Neural cell (in vitro differentiated cells): ENCODE data around the gene L3MBTL4. TPM values are rescaled to one million over a fixed set of nuclear protein-coding genes. Genes with fewer than 3 reads are reported as not detected.

Experiments used
- H2AFZ ChIP-seq: fragments of 200-600, 300-800 bp; sonication (generic), shearing (Covaris generic); 2 replicates; pipeline ENCODE4 v1.6.0; 2014; ENCODE audit warnings: low read depth, mild to moderate bottlenecking, antibody characterized with exemption, low read length, moderate library complexity
- H3F3A ChIP-seq: fragments of 200-600 bp; shearing (Covaris generic); 2 replicates; pipeline ENCODE4 v1.6.1; 2016; ENCODE audit warnings: mild to moderate bottlenecking, moderate library complexity, mixed read lengths, antibody characterized with exemption, low read length; ENCODE audit not compliant: insufficient read depth, poor library complexity, severe bottlenecking
- H3K27ac ChIP-seq: fragments of 200-600, 300-800 bp; sonication (generic), shearing (Covaris generic); 2 replicates; pipeline ENCODE4 v1.5.1; 2014; ENCODE audit warnings: mild to moderate bottlenecking, low read length, moderate library complexity
- H3K27me3 ChIP-seq: fragments of 300-800, 200-600 bp; sonication (generic), shearing (Covaris generic); 2 replicates; pipeline ENCODE4 v1.6.0; 2014; ENCODE audit warnings: mild to moderate bottlenecking, low read depth, low read length, moderate library complexity; ENCODE audit not compliant: insufficient read depth
- H3K36me3 ChIP-seq: fragments of 300-800, 200-600 bp; sonication (generic), shearing (Covaris generic); 2 replicates; pipeline ENCODE4 v1.5.1; 2014; ENCODE audit warnings: mild to moderate bottlenecking, antibody characterized with exemption, low read length, moderate library complexity; ENCODE audit not compliant: insufficient read depth
- H3K4me2 ChIP-seq: fragments of 300-800, 200-600 bp; sonication (generic), shearing (Covaris generic); 2 replicates; pipeline ENCODE4 v1.6.0; 2014; ENCODE audit warnings: mild to moderate bottlenecking, low read length
- H3K4me3 ChIP-seq: fragments of 300-800, 200-600 bp; sonication (generic), shearing (Covaris generic); 2 replicates; pipeline ENCODE4 v1.5.1; 2014; ENCODE audit warnings: mild to moderate bottlenecking, low read length, moderate library complexity
- H3K79me2 ChIP-seq: fragments of 200-600 bp; shearing (Covaris generic); replicated peaks from 2 replicates; pipeline ENCODE4 v1.6.0; 2014; ENCODE audit warnings: mild to moderate bottlenecking, low read length, moderate library complexity; ENCODE audit not compliant: insufficient read depth
- H3K9ac ChIP-seq: fragments of 300-800, 200-600 bp; sonication (generic), shearing (Covaris generic); 2 replicates; pipeline ENCODE4 v1.6.1; 2016; ENCODE audit warnings: mild to moderate bottlenecking, low read length, mixed read lengths
- H3K9me2 ChIP-seq: fragments of 200-600 bp; shearing (Covaris generic); 2 replicates; pipeline ENCODE4 v1.6.1; 2016; ENCODE audit warnings: mild to moderate bottlenecking, low read length, mixed read lengths; ENCODE audit not compliant: insufficient read depth
- H3K9me3 ChIP-seq: fragments of 200-600, 300-800 bp; sonication (generic), shearing (Covaris generic); 2 replicates; pipeline ENCODE4 v1.6.1; 2016; ENCODE audit warnings: mild to moderate bottlenecking, mixed run types, low read length, moderate library complexity, mixed read lengths
- H4K20me1 ChIP-seq: fragments of 200-600 bp; shearing (Covaris generic); 2 replicates; pipeline ENCODE4 v1.6.1; 2016; ENCODE audit warnings: mild to moderate bottlenecking, mixed run types; ENCODE audit not compliant: insufficient read depth
- EP300 ChIP-seq: fragments of 450-650 bp; conservative IDR thresholded peaks from 2 replicates; pipeline ENCODE4 v1.6.1; 2014; ENCODE audit warnings: antibody characterized with exemption, mild to moderate bottlenecking, moderate library complexity; ENCODE audit not compliant: poor library complexity, severe bottlenecking
- EZH2 ChIP-seq: fragments of 200-600, 300-800 bp; shearing (Covaris generic), sonication (generic); IDR thresholded peaks from 2 replicates; pipeline ENCODE4 v1.6.1; 2014; ENCODE audit warnings: antibody characterized with exemption, low read length, borderline replicate concordance, mild to moderate bottlenecking; ENCODE audit not compliant: insufficient read depth, poor library complexity, severe bottlenecking
- MXI1 ChIP-seq: fragments of 450-650 bp; conservative IDR thresholded peaks from 2 replicates; pipeline ENCODE4 v1.6.1; 2014; ENCODE audit warnings: antibody characterized with exemption, mild to moderate bottlenecking; ENCODE audit not compliant: poor library complexity, severe bottlenecking
- POLR2AphosphoS5 ChIP-seq: IDR thresholded peaks from 2 replicates; pipeline ENCODE4 v1.6.1; 2012
- RAD21 ChIP-seq: fragments of 450-650 bp; conservative IDR thresholded peaks from 2 replicates; pipeline ENCODE4 v1.6.1; 2014; ENCODE audit warnings: antibody characterized with exemption, mild to moderate bottlenecking, moderate library complexity
- SMC3 ChIP-seq: fragments of 450-650 bp; conservative IDR thresholded peaks from 2 replicates; pipeline ENCODE4 v1.6.1; 2014; ENCODE audit warnings: antibody characterized with exemption, mild to moderate bottlenecking, moderate library complexity; ENCODE audit not compliant: poor library complexity
- TAF1 ChIP-seq: IDR thresholded peaks from 2 replicates; pipeline ENCODE4 v1.6.1; 2012; ENCODE audit warnings: low read depth
- polyA plus RNA-seq: library from polyadenylated mRNA; depleted of rRNA; stranded (reverse); fragments of >200 nt; gene quantifications from 2 replicates; pipeline ENCODE4 v1.2.3, GENCODE V29; 2014
- TF ChIP-seq, protein P1 (sequence below): IDR thresholded peaks from 2 replicates; pipeline ENCODE4 v1.6.1; 2012; ENCODE audit warnings: borderline replicate concordance
- TF ChIP-seq, protein P2 (sequence below): fragments of 450-650 bp; IDR thresholded peaks from 2 replicates; pipeline ENCODE4 v1.5.1; 2014; ENCODE audit warnings: antibody characterized with exemption, mild to moderate bottlenecking, moderate library complexity; ENCODE audit not compliant: poor library complexity, severe bottlenecking

Gene L3MBTL4
- polyA plus RNA-seq, 1 donor from 2014 or later: 0.90 TPM

DNA sequence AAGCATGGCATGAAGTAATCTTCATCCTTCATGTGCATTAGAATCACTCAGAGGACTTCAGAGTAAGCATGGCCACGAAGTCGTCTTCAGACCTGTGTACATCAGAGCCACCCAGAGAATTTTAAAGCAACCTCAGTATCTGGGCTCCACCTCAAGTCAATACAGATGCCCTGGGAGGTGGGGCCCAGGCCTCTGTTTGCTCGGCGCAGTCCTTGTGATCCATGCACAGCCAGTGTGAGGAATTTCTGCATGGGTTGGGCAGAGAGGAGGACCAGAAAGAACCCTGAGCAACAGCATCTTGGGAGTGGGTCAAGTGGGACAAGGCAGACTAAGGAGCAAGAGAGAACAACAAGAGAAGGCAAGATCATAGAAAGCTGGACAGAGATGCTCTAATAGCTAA lies 299.0 kb downstream of the L3MBTL4 start:
- Histone ChIP-seq H3K79me2 (no peaks in the 10 kb centered on the region), H3K36me3 (no peaks in the 10 kb centered on the region), H3K9me2 (no peaks in the 10 kb centered on the region), H4K20me1 (no peaks in the 10 kb centered on the region), H3K27ac (no peak overlapping the region), H3K4me2 (no peak overlapping the region), H3K4me3 (no peak overlapping the region), H3F3A (no peaks in the 10 kb centered on the region), H3K27me3 (no peaks in the 10 kb centered on the region), H3K9me3 (no peaks in the 10 kb centered on the region), H2AFZ (no peak overlapping the region), H3K9ac (no peak overlapping the region)
- no peak for TF ChIP-seq SMC3
- TF ChIP-seq TAF1: no peak

DNA sequence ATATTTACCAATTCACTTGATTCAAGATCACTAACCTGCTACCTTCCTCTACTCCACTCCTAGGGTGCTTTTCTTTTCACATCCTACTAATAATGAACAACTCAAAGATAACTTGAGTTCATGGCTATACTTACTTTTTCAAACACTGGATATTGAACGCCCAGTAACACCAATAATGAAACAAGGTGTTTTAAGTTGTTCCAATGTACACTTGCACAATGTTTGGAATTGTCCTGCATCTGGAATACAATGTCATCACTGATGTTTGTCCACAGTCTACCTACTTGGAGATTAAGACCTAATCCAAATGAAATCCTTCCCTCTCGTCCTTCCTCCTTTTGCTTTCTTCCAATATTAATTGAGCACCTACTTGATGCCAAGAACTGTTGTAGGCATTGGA lies 301.1 kb downstream of the L3MBTL4 start:
- Histone ChIP-seq H3K36me3 (no peaks in the 10 kb centered on the region), H3F3A (no peaks in the 10 kb centered on the region), H3K79me2 (no peaks in the 10 kb centered on the region), H2AFZ (no peak overlapping the region), H3K9me3 (no peaks in the 10 kb centered on the region), H4K20me1 (no peaks in the 10 kb centered on the region), H3K9me2 (no peaks in the 10 kb centered on the region), H3K9ac (no peak overlapping the region), H3K4me3 (no peak overlapping the region), H3K4me2 (no peak overlapping the region), H3K27me3 (no peaks in the 10 kb centered on the region), H3K27ac (no peak overlapping the region)
- TF ChIP-seq, protein P1, sequence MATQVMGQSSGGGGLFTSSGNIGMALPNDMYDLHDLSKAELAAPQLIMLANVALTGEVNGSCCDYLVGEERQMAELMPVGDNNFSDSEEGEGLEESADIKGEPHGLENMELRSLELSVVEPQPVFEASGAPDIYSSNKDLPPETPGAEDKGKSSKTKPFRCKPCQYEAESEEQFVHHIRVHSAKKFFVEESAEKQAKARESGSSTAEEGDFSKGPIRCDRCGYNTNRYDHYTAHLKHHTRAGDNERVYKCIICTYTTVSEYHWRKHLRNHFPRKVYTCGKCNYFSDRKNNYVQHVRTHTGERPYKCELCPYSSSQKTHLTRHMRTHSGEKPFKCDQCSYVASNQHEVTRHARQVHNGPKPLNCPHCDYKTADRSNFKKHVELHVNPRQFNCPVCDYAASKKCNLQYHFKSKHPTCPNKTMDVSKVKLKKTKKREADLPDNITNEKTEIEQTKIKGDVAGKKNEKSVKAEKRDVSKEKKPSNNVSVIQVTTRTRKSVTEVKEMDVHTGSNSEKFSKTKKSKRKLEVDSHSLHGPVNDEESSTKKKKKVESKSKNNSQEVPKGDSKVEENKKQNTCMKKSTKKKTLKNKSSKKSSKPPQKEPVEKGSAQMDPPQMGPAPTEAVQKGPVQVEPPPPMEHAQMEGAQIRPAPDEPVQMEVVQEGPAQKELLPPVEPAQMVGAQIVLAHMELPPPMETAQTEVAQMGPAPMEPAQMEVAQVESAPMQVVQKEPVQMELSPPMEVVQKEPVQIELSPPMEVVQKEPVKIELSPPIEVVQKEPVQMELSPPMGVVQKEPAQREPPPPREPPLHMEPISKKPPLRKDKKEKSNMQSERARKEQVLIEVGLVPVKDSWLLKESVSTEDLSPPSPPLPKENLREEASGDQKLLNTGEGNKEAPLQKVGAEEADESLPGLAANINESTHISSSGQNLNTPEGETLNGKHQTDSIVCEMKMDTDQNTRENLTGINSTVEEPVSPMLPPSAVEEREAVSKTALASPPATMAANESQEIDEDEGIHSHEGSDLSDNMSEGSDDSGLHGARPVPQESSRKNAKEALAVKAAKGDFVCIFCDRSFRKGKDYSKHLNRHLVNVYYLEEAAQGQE: no peak
- no peak for TF ChIP-seq EZH2
- no peak for TF ChIP-seq SMC3
- no peak for TF ChIP-seq POLR2AphosphoS5

DNA sequence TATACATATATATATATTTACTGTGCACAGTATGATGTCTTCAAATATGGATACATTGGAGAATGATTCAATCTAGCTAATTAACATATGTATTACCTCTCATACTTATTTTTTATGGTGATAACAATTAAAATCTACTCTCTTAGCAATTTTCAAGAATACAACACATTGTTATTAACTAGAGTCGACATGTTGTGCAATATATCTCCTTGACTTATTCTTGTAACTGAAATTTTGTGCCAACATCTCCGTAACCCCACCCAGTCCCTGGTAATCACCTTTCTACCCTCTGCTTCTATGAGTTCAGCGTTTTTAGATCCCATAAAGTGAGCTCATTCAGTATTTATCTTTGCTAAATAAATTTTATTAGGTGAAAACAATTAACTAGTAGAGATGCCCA lies 303.0 kb downstream of the L3MBTL4 start:
- Histone ChIP-seq H2AFZ (no peak overlapping the region), H3K9me3 (no peaks in the 10 kb centered on the region), H3K27ac (no peak overlapping the region), H3K79me2 (no peaks in the 10 kb centered on the region), H4K20me1 (no peaks in the 10 kb centered on the region), H3K4me3 (no peak overlapping the region), H3K36me3 (no peaks in the 10 kb centered on the region), H3K9ac (no peak overlapping the region), H3K27me3 (no peaks in the 10 kb centered on the region), H3K9me2 (no peaks in the 10 kb centered on the region), H3F3A (no peaks in the 10 kb centered on the region), H3K4me2 (no peak overlapping the region)
- no peak for TF ChIP-seq SMC3

DNA sequence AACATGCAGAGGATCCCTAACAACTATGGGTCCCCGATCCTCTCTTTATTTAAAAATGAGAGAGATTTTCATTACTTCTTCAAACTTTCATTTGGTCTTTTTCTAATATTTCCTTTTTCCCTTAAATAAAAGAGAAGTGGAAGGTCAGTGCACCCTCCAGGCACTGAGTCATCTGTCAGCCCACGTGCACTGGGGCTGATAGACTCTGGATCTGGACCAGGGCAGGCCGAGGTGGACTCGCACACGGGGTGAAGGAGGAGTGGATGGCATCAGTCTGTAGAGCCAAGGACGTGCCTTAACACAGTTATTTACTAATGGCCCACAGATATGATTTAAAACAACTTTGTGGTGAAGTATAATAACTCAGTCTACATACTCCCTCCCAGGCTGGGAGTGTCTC lies 305.0 kb downstream of the L3MBTL4 start:
- no peak overlapping the region for H3K27ac ChIP-seq
- no peaks in the 10 kb centered on the region for H3K79me2 ChIP-seq
- H3K4me2 ChIP-seq: no peak overlapping the region
- H3F3A ChIP-seq: no peaks in the 10 kb centered on the region
- no peaks in the 10 kb centered on the region for H3K9me3 ChIP-seq
- H2AFZ ChIP-seq: no peak overlapping the region
- no peaks in the 10 kb centered on the region for H3K27me3 ChIP-seq
- TF ChIP-seq EZH2: no peak
- TF ChIP-seq TAF1: no peak
- TF ChIP-seq, protein P2, sequence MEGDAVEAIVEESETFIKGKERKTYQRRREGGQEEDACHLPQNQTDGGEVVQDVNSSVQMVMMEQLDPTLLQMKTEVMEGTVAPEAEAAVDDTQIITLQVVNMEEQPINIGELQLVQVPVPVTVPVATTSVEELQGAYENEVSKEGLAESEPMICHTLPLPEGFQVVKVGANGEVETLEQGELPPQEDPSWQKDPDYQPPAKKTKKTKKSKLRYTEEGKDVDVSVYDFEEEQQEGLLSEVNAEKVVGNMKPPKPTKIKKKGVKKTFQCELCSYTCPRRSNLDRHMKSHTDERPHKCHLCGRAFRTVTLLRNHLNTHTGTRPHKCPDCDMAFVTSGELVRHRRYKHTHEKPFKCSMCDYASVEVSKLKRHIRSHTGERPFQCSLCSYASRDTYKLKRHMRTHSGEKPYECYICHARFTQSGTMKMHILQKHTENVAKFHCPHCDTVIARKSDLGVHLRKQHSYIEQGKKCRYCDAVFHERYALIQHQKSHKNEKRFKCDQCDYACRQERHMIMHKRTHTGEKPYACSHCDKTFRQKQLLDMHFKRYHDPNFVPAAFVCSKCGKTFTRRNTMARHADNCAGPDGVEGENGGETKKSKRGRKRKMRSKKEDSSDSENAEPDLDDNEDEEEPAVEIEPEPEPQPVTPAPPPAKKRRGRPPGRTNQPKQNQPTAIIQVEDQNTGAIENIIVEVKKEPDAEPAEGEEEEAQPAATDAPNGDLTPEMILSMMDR: no peak
- no peak for TF ChIP-seq POLR2AphosphoS5
- TF ChIP-seq MXI1: no peak
- TF ChIP-seq SMC3: no peak
- TF ChIP-seq, protein P1: no peak
- TF ChIP-seq EP300: no peak
- TF ChIP-seq RAD21: no peak
- H3K36me3 ChIP-seq: no peaks in the 10 kb centered on the region
- no peaks in the 10 kb centered on the region for H3K9me2 ChIP-seq
- no peaks in the 10 kb centered on the region for H4K20me1 ChIP-seq
- H3K4me3 ChIP-seq: no peak overlapping the region
- H3K9ac ChIP-seq: no peak overlapping the region
